HFFc6 (cell line): Measurements from ENCODE around the gene GRIP2. TPM values are rescaled to one million over a fixed set of nuclear protein-coding genes. Genes with fewer than 3 reads are reported as not detected.

ENCODE experiments used
- DNase-seq: peaks from one replicate; pipeline ENCODE4 v3.0.0-alpha.2; 2018
- H3K27ac Mint-ChIP-seq: 2 replicates; pipeline ENCODE4 v1.8.0; 2020; ENCODE audit warnings: mild to moderate bottlenecking, mixed read lengths
- H3K27me3 Mint-ChIP-seq: 2 replicates; pipeline ENCODE4 v1.8.0; 2021; ENCODE audit warnings: mild to moderate bottlenecking, moderate library complexity, mixed read lengths; ENCODE audit not compliant: insufficient read depth
- H3K36me3 Mint-ChIP-seq: 2 replicates; pipeline ENCODE4 v1.8.0; 2021; ENCODE audit warnings: low read depth, mixed read lengths
- H3K4me1 Mint-ChIP-seq: 2 replicates; pipeline ENCODE4 v1.8.0; 2020; ENCODE audit warnings: low read depth, mixed read lengths
- H3K4me3 Mint-ChIP-seq: 2 replicates; pipeline ENCODE4 v1.8.0; 2020; ENCODE audit warnings: mild to moderate bottlenecking, moderate library complexity, mixed read lengths
- H3K9me3 Mint-ChIP-seq: 2 replicates; pipeline ENCODE4 v1.8.0; 2020; ENCODE audit warnings: mild to moderate bottlenecking, mixed read lengths
- total RNA-seq, 6 experiments: library from RNA; stranded (reverse); fragmentation: NEBNext Ultra II Directional; extraction: Animal tissue kit (Norgen Biotek cat#: 25700); gene quantifications; 2 replicates in 1 of 6; 3 replicates in 5 of 6; pipeline ENCODE4 v1.2.3, GENCODE V29; 2021
- TF ChIP-seq, protein P1 (sequence below): fragments of 200-600 bp; sonication (generic); IDR thresholded peaks from 2 replicates; pipeline ENCODE4 v1.5.0; 2021; ENCODE audit warnings: antibody characterized with exemption, mild to moderate bottlenecking

The GRIP2 gene
- total RNA-seq, 6 experiments from 2014 or later = 0.05 to 0.25 (median 0.13) TPM; not detected in 2

DNA sequence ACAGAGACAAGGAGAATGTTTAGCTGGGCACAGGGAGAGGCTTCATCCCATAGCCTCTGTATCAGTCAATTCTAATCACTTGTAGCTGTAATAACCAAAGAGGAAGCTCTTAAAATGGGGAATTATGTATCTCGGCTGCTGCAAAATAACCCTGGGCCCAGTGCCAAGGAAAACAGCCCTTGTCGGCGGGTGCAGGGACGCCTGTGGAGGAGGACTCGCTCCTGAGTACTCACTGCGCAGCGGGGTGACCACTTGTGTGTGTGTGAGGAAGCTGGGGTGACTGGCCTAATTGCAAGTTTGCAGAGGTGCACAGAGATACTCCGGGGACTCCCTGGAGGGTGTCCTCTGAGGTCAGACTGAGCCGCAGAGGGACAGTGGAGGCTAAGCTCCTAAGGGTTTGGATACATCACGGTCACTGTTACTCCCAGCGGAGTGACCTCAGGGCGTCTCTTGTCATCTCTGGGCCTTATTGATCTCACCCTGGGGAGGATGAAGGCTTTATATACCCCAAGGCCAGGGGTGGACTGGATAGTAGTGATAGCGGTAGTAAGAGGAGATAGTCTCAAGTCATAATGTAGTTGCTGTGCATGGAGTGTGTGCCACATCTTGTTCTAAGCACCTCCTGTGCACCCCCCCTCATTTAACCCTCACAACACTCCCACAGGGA is 100.5 kb downstream of the GRIP2 start:
- Mint-ChIP-seq H3K4me1 (peaks cover 50% of the 10 kb centered on the region), H3K27me3 (peaks cover 1% of the 10 kb centered on the region), H3K36me3 (peaks cover 7% of the 10 kb centered on the region), H3K27ac (peak overlapping the region; percentile 59; the same call in 1 of the 2 replicates), H3K4me3 (0 out of 2 replicates have a peak overlapping the region, but pooled peaks have one; percentile 2), H3K9me3 (no peaks in the 10 kb centered on the region)
- peak; percentile 25 for DNase-seq
- TF ChIP-seq, protein P1, sequence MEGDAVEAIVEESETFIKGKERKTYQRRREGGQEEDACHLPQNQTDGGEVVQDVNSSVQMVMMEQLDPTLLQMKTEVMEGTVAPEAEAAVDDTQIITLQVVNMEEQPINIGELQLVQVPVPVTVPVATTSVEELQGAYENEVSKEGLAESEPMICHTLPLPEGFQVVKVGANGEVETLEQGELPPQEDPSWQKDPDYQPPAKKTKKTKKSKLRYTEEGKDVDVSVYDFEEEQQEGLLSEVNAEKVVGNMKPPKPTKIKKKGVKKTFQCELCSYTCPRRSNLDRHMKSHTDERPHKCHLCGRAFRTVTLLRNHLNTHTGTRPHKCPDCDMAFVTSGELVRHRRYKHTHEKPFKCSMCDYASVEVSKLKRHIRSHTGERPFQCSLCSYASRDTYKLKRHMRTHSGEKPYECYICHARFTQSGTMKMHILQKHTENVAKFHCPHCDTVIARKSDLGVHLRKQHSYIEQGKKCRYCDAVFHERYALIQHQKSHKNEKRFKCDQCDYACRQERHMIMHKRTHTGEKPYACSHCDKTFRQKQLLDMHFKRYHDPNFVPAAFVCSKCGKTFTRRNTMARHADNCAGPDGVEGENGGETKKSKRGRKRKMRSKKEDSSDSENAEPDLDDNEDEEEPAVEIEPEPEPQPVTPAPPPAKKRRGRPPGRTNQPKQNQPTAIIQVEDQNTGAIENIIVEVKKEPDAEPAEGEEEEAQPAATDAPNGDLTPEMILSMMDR = no peak

Other genes with a start within 250 kb of the GRIP2 start
- gene SLC6A6, start 137.7 kb downstream of the GRIP2 start, total RNA-seq = 10 to 100 TPM; 22.5 to 33.0 (median 28.6) TPM
- 10 to 100 TPM in 5 of 6 experiments, 1 to 10 TPM in 1; 8.7 to 13.4 (median 10.5) TPM for gene CCDC174, start 111.4 kb upstream of the GRIP2 start, total RNA-seq
- not detected for gene C3orf20, start 134.8 kb upstream of the GRIP2 start, total RNA-seq